Measurements from ENCODE around the gene INTS2. TPM values are rescaled to one million over a fixed set of nuclear protein-coding genes. Genes with fewer than 3 reads are reported as not detected.

Gene INTS2, protein sequence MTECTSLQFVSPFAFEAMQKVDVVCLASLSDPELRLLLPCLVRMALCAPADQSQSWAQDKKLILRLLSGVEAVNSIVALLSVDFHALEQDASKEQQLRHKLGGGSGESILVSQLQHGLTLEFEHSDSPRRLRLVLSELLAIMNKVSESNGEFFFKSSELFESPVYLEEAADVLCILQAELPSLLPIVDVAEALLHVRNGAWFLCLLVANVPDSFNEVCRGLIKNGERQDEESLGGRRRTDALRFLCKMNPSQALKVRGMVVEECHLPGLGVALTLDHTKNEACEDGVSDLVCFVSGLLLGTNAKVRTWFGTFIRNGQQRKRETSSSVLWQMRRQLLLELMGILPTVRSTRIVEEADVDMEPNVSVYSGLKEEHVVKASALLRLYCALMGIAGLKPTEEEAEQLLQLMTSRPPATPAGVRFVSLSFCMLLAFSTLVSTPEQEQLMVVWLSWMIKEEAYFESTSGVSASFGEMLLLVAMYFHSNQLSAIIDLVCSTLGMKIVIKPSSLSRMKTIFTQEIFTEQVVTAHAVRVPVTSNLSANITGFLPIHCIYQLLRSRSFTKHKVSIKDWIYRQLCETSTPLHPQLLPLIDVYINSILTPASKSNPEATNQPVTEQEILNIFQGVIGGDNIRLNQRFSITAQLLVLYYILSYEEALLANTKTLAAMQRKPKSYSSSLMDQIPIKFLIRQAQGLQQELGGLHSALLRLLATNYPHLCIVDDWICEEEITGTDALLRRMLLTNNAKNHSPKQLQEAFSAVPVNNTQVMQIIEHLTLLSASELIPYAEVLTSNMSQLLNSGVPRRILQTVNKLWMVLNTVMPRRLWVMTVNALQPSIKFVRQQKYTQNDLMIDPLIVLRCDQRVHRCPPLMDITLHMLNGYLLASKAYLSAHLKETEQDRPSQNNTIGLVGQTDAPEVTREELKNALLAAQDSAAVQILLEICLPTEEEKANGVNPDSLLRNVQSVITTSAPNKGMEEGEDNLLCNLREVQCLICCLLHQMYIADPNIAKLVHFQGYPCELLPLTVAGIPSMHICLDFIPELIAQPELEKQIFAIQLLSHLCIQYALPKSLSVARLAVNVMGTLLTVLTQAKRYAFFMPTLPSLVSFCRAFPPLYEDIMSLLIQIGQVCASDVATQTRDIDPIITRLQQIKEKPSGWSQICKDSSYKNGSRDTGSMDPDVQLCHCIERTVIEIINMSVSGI
- 11.5 and 12.2 TPM in 2 replicates for total RNA-seq

GRCh38 chr17:61927208-61928100 lies at the start of gene INTS2:
Gene INTS2, minus strand, starts transcription at chr17:61927982. Its CDS starts 1,338 bp downstream, at chr17:61926644.

GRCh38 chr17:61862975-61863800 lies 64.6 kb downstream of the INTS2 start, which contains the start of gene BRIP1:
Gene BRIP1, minus strand, starts transcription at chr17:61863528. Its CDS starts 1,989 bp downstream, at chr17:61861539.

Other genes with a start within 250 kb of the INTS2 start
- gene BRIP1, start 64.5 kb downstream of the INTS2 start, total RNA-seq, result 7.3 and 7.6 TPM in 2 replicates
- 17.0 and 18.7 TPM in 2 replicates for gene MED13, start 137.3 kb upstream of the INTS2 start, total RNA-seq

All from mammary microvascular endothelial cell (primary cell).